ENCODE measurements around the gene REEP6. TPM values are rescaled to one million over a fixed set of nuclear protein-coding genes. Genes with fewer than 3 reads are reported as not detected.

The REEP6 gene
- total and polyA plus RNA-seq, 2 of the 8 experiments (the other 6 are each of a cell fraction or from before 2014, with no cell fraction given), result 12.6 to 20.7 TPM

GRCh38 chr19:1460033-1460995 is 30.7 kb upstream of the REEP6 start (continued):
- TF ChIP-seq POLR2AphosphoS5 (IDR thresholded peaks at IDR 0.05; ENCODE audit: low read depth, low read length), result no peak

All from H1 (cell line).